GM12878 (cell line): ENCODE data around the gene EPB41L4B. TPM values are rescaled to one million over a fixed set of nuclear protein-coding genes. Genes with fewer than 3 reads are reported as not detected.

Experiments
- BRCA1 ChIP-seq: IDR thresholded peaks from 2 replicates; pipeline ENCODE4 v1.6.1; 2011; ENCODE audit warnings: low read depth, low read length, improper control_type of control experiment
- NFYB ChIP-seq: IDR thresholded peaks from 2 replicates; pipeline ENCODE4 v1.6.1; 2011; ENCODE audit warnings: low read depth, mild to moderate bottlenecking, low read length, improper control_type of control experiment, moderate library complexity; ENCODE audit not compliant: insufficient read depth
- POU2F2 ChIP-seq: IDR thresholded peaks from 3 replicates; pipeline ENCODE4 v1.6.1; 2011; ENCODE audit warnings: low read depth, mild to moderate bottlenecking, low read length, borderline replicate concordance
- SMARCA5 ChIP-seq: fragments of 450-650 bp; IDR thresholded peaks from 2 replicates; pipeline ENCODE4 v1.6.1; 2017; ENCODE audit warnings: mild to moderate bottlenecking
- SUZ12 ChIP-seq: fragments of 200-600 bp; sonication (generic); IDR thresholded peaks from one replicate; pipeline ENCODE4 v1.6.1; 2018; ENCODE audit warnings: antibody characterized with exemption, mild to moderate bottlenecking; ENCODE audit not compliant: unreplicated experiment
- ZBED1 ChIP-seq: IDR thresholded peaks from 2 replicates; pipeline ENCODE4 v1.6.1; 2016; ENCODE audit warnings: borderline replicate concordance
- polyA plus RNA-seq, 11 experiments: library from polyadenylated mRNA; depleted of rRNA in 4 of 11; unstranded in 6 of 11; stranded (reverse) in 5 of 11; fragments of >200 nt; fragmentation: Nextera tagmentation in 4 of 11; fragmentation: Illumina TruSeq in 1 of 11; extraction: Ambion mirVana in 4 of 11; extraction: Trizol in 1 of 11; gene quantifications; 1 replicate in 1 of 11; 2 replicates in 10 of 11; pipeline versions ENCODE4 v1.2.1 to v1.2.3, GENCODE V29; 2011 to 2016; ENCODE audit warnings: inconsistent platforms in 2 of 11, missing spikeins in 2 of 11, low read depth in 1 of 11
- total RNA-seq, 4 experiments: library from RNA; depleted of rRNA in 3 of 4; stranded (reverse); fragments of >200 nt in 3 of 4; fragmentation: Illumina TruSeq in 1 of 4; extraction: Trizol in 1 of 4; gene quantifications; 2 replicates each; pipeline versions ENCODE4 v1.2.1 to v1.2.3, GENCODE V29; 2013 to 2021
- TF ChIP-seq, protein P1 (sequence below): fragments of 150-350 bp; IDR thresholded peaks from 2 replicates; pipeline ENCODE4 v1.6.1; 2016; ENCODE audit warnings: low read depth, low read length
- TF ChIP-seq, protein P2 (sequence below): fragments of 450-650 bp; IDR thresholded peaks from 2 replicates; pipeline ENCODE4 v1.6.1; 2017; ENCODE audit warnings: mild to moderate bottlenecking, moderate library complexity
- TF ChIP-seq, protein P3 (sequence below): fragments of 450-650 bp; formaldehyde crosslinking; IDR thresholded peaks from 2 replicates; pipeline ENCODE4 v1.4.0; 2022; ENCODE audit warnings: mild to moderate bottlenecking, moderate library complexity

Gene EPB41L4B
- total and polyA plus RNA-seq, 10 of the 15 experiments (the other 5 are each of a cell fraction or from before 2014, with no cell fraction given): 0.04 to 0.75 (median 0.13) TPM; not detected in 1

DNA sequence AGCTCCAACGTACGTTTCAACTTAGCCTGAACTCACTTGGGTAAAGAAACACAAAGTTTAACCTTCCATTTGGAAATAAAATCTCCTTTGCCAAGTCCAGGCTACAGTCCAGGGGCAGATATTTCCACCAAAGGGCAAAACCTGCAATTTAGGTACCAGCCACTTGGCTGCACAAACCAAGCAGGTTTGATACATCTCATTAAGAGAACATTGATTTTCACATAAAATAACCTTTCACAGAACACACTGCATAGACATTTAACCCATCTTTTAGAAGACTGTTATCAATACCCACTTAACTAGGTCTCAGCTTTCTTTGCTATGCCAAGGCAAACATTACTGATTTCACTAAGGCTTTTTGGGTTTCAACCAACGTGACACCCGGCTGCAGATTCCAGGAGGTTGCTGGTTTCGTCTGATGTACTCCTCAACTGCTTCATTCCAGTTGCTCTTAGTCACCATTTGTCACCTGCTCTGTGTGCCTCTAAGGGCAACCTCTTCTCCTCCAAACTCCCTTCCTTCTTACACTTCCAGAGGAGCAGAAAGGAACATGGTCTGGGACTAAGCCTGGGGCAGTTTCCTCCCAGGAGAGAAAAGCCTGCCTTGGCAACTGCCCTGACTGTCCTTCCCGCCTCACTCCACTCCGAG is 67.1 kb downstream of the EPB41L4B start (continued):
- TF ChIP-seq, protein P1, sequence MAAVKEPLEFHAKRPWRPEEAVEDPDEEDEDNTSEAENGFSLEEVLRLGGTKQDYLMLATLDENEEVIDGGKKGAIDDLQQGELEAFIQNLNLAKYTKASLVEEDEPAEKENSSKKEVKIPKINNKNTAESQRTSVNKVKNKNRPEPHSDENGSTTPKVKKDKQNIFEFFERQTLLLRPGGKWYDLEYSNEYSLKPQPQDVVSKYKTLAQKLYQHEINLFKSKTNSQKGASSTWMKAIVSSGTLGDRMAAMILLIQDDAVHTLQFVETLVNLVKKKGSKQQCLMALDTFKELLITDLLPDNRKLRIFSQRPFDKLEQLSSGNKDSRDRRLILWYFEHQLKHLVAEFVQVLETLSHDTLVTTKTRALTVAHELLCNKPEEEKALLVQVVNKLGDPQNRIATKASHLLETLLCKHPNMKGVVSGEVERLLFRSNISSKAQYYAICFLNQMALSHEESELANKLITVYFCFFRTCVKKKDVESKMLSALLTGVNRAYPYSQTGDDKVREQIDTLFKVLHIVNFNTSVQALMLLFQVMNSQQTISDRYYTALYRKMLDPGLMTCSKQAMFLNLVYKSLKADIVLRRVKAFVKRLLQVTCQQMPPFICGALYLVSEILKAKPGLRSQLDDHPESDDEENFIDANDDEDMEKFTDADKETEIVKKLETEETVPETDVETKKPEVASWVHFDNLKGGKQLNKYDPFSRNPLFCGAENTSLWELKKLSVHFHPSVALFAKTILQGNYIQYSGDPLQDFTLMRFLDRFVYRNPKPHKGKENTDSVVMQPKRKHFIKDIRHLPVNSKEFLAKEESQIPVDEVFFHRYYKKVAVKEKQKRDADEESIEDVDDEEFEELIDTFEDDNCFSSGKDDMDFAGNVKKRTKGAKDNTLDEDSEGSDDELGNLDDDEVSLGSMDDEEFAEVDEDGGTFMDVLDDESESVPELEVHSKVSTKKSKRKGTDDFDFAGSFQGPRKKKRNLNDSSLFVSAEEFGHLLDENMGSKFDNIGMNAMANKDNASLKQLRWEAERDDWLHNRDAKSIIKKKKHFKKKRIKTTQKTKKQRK: no peak
- TF ChIP-seq ZBED1 (no peak), BRCA1 (no peak), NFYB (no peak), POU2F2 (no peak), SMARCA5 (no peak), SUZ12 (no peak)
- TF ChIP-seq, protein P2, sequence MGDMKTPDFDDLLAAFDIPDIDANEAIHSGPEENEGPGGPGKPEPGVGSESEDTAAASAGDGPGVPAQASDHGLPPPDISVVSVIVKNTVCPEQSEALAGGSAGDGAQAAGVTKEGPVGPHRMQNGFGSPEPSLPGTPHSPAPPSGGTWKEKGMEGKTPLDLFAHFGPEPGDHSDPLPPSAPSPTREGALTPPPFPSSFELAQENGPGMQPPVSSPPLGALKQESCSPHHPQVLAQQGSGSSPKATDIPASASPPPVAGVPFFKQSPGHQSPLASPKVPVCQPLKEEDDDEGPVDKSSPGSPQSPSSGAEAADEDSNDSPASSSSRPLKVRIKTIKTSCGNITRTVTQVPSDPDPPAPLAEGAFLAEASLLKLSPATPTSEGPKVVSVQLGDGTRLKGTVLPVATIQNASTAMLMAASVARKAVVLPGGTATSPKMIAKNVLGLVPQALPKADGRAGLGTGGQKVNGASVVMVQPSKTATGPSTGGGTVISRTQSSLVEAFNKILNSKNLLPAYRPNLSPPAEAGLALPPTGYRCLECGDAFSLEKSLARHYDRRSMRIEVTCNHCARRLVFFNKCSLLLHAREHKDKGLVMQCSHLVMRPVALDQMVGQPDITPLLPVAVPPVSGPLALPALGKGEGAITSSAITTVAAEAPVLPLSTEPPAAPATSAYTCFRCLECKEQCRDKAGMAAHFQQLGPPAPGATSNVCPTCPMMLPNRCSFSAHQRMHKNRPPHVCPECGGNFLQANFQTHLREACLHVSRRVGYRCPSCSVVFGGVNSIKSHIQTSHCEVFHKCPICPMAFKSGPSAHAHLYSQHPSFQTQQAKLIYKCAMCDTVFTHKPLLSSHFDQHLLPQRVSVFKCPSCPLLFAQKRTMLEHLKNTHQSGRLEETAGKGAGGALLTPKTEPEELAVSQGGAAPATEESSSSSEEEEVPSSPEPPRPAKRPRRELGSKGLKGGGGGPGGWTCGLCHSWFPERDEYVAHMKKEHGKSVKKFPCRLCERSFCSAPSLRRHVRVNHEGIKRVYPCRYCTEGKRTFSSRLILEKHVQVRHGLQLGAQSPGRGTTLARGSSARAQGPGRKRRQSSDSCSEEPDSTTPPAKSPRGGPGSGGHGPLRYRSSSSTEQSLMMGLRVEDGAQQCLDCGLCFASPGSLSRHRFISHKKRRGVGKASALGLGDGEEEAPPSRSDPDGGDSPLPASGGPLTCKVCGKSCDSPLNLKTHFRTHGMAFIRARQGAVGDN: no peak
- TF ChIP-seq, protein P3, sequence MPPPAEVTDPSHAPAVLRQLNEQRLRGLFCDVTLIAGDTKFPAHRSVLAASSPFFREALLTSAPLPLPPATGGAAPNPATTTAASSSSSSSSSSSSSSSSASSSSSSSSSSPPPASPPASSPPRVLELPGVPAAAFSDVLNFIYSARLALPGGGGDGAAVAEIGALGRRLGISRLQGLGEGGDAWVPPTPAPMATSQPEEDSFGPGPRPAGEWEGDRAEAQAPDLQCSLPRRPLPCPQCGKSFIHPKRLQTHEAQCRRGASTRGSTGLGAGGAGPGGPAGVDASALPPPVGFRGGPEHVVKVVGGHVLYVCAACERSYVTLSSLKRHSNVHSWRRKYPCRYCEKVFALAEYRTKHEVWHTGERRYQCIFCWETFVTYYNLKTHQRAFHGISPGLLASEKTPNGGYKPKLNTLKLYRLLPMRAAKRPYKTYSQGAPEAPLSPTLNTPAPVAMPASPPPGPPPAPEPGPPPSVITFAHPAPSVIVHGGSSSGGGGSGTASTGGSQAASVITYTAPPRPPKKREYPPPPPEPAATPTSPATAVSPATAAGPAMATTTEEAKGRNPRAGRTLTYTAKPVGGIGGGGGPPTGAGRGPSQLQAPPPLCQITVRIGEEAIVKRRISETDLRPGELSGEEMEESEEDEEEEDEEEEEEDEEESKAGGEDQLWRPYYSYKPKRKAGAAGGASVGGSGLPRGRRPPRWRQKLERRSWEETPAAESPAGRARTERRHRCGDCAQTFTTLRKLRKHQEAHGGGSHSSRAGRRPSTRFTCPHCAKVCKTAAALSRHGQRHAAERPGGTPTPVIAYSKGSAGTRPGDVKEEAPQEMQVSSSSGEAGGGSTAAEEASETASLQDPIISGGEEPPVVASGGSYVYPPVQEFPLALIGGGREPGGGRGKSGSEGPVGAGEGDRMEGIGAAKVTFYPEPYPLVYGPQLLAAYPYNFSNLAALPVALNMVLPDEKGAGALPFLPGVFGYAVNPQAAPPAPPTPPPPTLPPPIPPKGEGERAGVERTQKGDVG (CRISPR knock-in tag): no peak
